ENCODE measurements around the gene UNG.

UNG gene

GRCh38 chr12:109092497-109093021 is 4.8 kb upstream of the UNG start:
- no peak for FAIRE-seq

- peak; percentile 73 for FAIRE-seq
Measured at GRCh38 chr12:109093022-109093918, 4.1 kb upstream of the UNG start, which contains the start of gene ALKBH2. Gene ALKBH2, minus strand, starts transcription at chr12:109093472. Its CDS starts 686 bp downstream, at chr12:109092786.

GRCh38 chr12:109097140-109097434 is 310 bp upstream of the UNG start:
- no peak for FAIRE-seq

GRCh38 chr12:109098183-109098604 is 797 bp downstream of the UNG start:
- no peak for FAIRE-seq

- no peak for FAIRE-seq
Measured at GRCh38 chr12:109098651-109099050, 1.3 kb downstream of the UNG start.

- FAIRE-seq = no peak
Measured at GRCh38 chr12:109099431-109100020, 2.1 kb downstream of the UNG start.

GRCh38 chr12:109100741-109101140 is 3.3 kb downstream of the UNG start:
- FAIRE-seq = no peak

- no peak for FAIRE-seq
Measured at GRCh38 chr12:109102491-109102890, 5.1 kb downstream of the UNG start.

GRCh38 chr12:109105176-109105575 is 7.8 kb downstream of the UNG start:
- FAIRE-seq = no peak

- FAIRE-seq = no peak
Measured at GRCh38 chr12:109109746-109110350, 12.5 kb downstream of the UNG start.

GRCh38 chr12:109110988-109111495 is 13.6 kb downstream of the UNG start:
- no peak for FAIRE-seq

- FAIRE-seq = no peak
Measured at GRCh38 chr12:109112720-109113465, 15.5 kb downstream of the UNG start.

GRCh38 chr12:109113661-109114321 is 16.4 kb downstream of the UNG start:
- FAIRE-seq = no peak

- no peak for FAIRE-seq
Measured at GRCh38 chr12:109114644-109115043, 17.2 kb downstream of the UNG start.

- FAIRE-seq = no peak
Measured at GRCh38 chr12:109115404-109115757, 18.0 kb downstream of the UNG start.

- no peak for FAIRE-seq
Measured at GRCh38 chr12:109115758-109116610, 18.6 kb downstream of the UNG start, which contains the start of gene ACACB. Gene ACACB, plus strand, starts transcription at chr12:109116587. Its CDS starts 22,819 bp downstream, at chr12:109139406.

- no peak for FAIRE-seq
Measured at GRCh38 chr12:109116611-109116949, 19.2 kb downstream of the UNG start.

GRCh38 chr12:109120095-109120494 is 22.7 kb downstream of the UNG start:
- FAIRE-seq = no peak

GRCh38 chr12:109120557-109120956 is 23.2 kb downstream of the UNG start:
- FAIRE-seq = no peak

GRCh38 chr12:109121346-109121880 is 24.0 kb downstream of the UNG start:
- no peak for FAIRE-seq
